DOHH2 (cell line): Measurements from ENCODE around the gene KCNJ6.

ENCODE experiments used
- H3F3A ChIP-seq: fragments of 200-600 bp; sonication (generic), shearing (Covaris generic); 2 replicates; pipeline ENCODE4 v1.6.0; 2016; ENCODE audit warnings: antibody characterized with exemption, mild to moderate bottlenecking; ENCODE audit not compliant: control insufficient read depth, insufficient read depth
- H3K27ac ChIP-seq: fragments of 200-600 bp; sonication (generic); 2 replicates; pipeline ENCODE4 v1.5.1; 2014; ENCODE audit warnings: low read depth, mild to moderate bottlenecking, low read length, moderate library complexity
- H3K27me3 ChIP-seq: fragments of 200-600 bp; sonication (generic); 2 replicates; pipeline ENCODE4 v1.6.1; 2014; ENCODE audit warnings: mild to moderate bottlenecking, low read length, mixed read lengths; ENCODE audit not compliant: control insufficient read depth
- H3K36me3 ChIP-seq: fragments of 200-600 bp; sonication (generic); 2 replicates; pipeline ENCODE4 v1.6.1; 2014; ENCODE audit warnings: mild to moderate bottlenecking, low read length, moderate library complexity, mixed read lengths; ENCODE audit not compliant: control insufficient read depth
- H3K4me1 ChIP-seq: fragments of 200-600 bp; sonication (generic); 2 replicates; pipeline ENCODE4 v1.6.1; 2014; ENCODE audit warnings: mild to moderate bottlenecking, low read length, mixed read lengths; ENCODE audit not compliant: control insufficient read depth
- H3K4me2 ChIP-seq: fragments of 200-600 bp; sonication (generic); 2 replicates; pipeline ENCODE4 v1.6.0; 2014; ENCODE audit warnings: mild to moderate bottlenecking, low read length, moderate library complexity
- H3K4me3 ChIP-seq: fragments of 200-600 bp; sonication (generic); 2 replicates; pipeline ENCODE4 v1.5.1; 2014; ENCODE audit warnings: mild to moderate bottlenecking, low read length, mixed read lengths
- H3K79me2 ChIP-seq: fragments of 200-600 bp; sonication (generic); 2 replicates; pipeline ENCODE4 v1.6.1; 2014; ENCODE audit warnings: mild to moderate bottlenecking, low read length, mixed read lengths; ENCODE audit not compliant: control insufficient read depth
- H3K9me2 ChIP-seq: fragments of 200-600 bp; sonication (generic); replicated peaks from 2 replicates; pipeline ENCODE4 v1.6.1; 2014; ENCODE audit warnings: mild to moderate bottlenecking, low read length, mixed read lengths; ENCODE audit not compliant: control insufficient read depth
- H3K9me3 ChIP-seq: fragments of 200-600 bp; sonication (generic); 2 replicates; pipeline ENCODE4 v1.6.1; 2014; ENCODE audit warnings: antibody characterized with exemption, low read length, mixed read lengths; ENCODE audit not compliant: control insufficient read depth, insufficient read depth
- H4K20me1 ChIP-seq: fragments of 200-600 bp; sonication (generic); 2 replicates; pipeline ENCODE4 v1.6.0; 2014; ENCODE audit warnings: low read depth, mild to moderate bottlenecking, antibody characterized with exemption, low read length, moderate library complexity; ENCODE audit not compliant: control insufficient read depth, insufficient read depth
- EZH2phosphoT487 ChIP-seq: fragments of 200-600 bp; sonication (generic); IDR thresholded peaks from 2 replicates; pipeline ENCODE4 v1.6.1; 2017; ENCODE audit warnings: borderline replicate concordance, mild to moderate bottlenecking, antibody characterized with exemption, low read length, moderate library complexity, mixed read lengths
- TF ChIP-seq, protein P1 (sequence below): fragments of 200-600 bp; sonication (generic); IDR thresholded peaks from one replicate; pipeline ENCODE4 v1.5.1; 2014; ENCODE audit warnings: antibody characterized with exemption, mild to moderate bottlenecking, low read depth, low read length; ENCODE audit not compliant: poor library complexity, severe bottlenecking

The KCNJ6 gene

DNA sequence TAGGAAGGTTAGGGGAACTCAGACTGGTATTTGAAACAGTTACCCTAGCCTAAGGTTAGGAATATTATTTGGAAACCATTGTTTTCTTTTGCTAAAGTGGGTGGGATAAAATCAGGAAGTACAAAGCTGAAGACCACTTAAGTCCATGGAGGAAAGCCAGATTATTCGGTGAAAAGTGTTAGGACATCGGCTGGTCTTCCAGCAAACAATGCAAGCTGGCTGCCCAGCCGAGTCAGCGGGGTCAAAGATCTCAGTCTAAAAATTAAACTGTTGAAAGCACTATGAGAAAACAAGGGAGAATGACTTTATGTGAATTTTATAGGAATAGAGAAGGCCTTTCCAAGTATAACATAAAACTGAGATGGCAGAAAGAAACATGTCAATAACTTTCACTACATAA lies 231.7 kb downstream of the KCNJ6 start:
- H3K9me2 ChIP-seq, result no peaks in the 10 kb centered on the region
- TF ChIP-seq EZH2phosphoT487, result no peak
- TF ChIP-seq, protein P1, sequence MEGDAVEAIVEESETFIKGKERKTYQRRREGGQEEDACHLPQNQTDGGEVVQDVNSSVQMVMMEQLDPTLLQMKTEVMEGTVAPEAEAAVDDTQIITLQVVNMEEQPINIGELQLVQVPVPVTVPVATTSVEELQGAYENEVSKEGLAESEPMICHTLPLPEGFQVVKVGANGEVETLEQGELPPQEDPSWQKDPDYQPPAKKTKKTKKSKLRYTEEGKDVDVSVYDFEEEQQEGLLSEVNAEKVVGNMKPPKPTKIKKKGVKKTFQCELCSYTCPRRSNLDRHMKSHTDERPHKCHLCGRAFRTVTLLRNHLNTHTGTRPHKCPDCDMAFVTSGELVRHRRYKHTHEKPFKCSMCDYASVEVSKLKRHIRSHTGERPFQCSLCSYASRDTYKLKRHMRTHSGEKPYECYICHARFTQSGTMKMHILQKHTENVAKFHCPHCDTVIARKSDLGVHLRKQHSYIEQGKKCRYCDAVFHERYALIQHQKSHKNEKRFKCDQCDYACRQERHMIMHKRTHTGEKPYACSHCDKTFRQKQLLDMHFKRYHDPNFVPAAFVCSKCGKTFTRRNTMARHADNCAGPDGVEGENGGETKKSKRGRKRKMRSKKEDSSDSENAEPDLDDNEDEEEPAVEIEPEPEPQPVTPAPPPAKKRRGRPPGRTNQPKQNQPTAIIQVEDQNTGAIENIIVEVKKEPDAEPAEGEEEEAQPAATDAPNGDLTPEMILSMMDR, result no peak
- no peaks in the 10 kb centered on the region for H4K20me1 ChIP-seq
- no peaks in the 10 kb centered on the region for H3K36me3 ChIP-seq
- no peaks in the 10 kb centered on the region for H3K9me3 ChIP-seq
- no peak overlapping the region for H3K4me2 ChIP-seq
- H3K79me2 ChIP-seq, result no peaks in the 10 kb centered on the region
- no peak overlapping the region for H3K27ac ChIP-seq
- H3K4me1 ChIP-seq, result peaks cover 6% of the 10 kb centered on the region
- no peak overlapping the region for H3K4me3 ChIP-seq
- no peaks in the 10 kb centered on the region for H3F3A ChIP-seq
- H3K27me3 ChIP-seq, result peaks cover under 1% of the 10 kb centered on the region; the same call in 1 of the 2 replicates

DNA sequence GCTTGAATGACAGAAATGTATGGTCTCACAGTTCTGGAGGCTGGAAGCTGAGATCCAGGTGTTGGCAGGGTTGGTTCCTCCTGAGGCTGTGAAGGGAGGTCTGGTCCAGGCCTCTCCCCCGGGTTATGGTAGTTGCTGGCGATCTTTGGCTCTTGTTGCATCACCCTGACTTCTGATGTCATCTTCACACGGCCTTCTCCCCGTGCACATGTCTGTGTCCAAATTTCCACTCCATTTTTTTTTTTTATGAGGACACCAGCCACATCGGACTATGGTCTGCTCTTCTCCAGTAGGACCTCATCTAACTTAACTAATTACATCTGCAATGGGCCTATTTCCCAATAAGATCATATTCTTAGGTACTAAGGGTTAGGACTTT lies 232.2 kb downstream of the KCNJ6 start:
- no peak for TF ChIP-seq EZH2phosphoT487
- TF ChIP-seq, protein P1, result no peak
- no peak overlapping the region for H3K4me3 ChIP-seq
- no peak overlapping the region for H3K27ac ChIP-seq
- peaks cover 1% of the 10 kb centered on the region; the same call in 1 of the 2 replicates for H3K4me1 ChIP-seq
- H3K79me2 ChIP-seq, result no peaks in the 10 kb centered on the region
- H3K9me3 ChIP-seq, result no peaks in the 10 kb centered on the region
- peaks cover 4% of the 10 kb centered on the region; the same call in 1 of the 2 replicates for H3K27me3 ChIP-seq
- H3K36me3 ChIP-seq, result no peaks in the 10 kb centered on the region
- no peaks in the 10 kb centered on the region for H3F3A ChIP-seq
- no peaks in the 10 kb centered on the region for H3K9me2 ChIP-seq
- no peaks in the 10 kb centered on the region for H4K20me1 ChIP-seq
- H3K4me2 ChIP-seq, result no peak overlapping the region

DNA sequence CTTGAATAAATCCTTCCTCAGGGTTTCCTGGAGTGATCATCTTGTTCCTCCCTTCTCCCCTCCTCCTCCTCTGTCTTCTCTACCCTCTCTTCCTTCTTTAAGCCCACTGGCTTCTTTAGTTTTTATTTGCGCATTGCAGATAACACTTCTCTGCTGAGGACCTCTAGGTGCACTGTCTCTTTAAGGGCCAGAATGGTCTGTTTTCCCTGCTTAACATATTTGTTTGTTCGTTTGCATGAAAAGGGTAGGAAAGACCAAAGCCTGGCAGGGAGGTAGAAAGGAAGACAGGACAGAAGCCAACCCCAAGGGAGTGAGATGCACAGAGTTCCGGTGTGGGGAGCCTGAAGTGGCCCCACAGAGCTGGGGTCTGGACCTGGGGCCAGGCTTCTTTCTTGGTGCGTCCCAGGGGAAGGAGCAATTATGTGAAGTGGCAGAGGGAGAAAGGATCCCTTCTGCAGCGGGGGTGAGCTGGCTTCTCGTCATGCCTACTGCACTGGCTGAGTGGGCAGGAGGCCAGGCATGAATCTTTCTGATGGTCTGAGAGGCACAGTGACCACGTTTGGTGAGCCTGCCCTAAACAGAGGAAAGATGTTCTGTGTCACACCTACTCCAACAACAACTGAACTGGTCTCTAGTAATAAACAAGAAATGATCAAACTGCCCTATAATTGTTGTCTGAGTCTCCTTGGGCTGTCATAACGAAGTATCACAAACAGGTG lies 232.7 kb downstream of the KCNJ6 start:
- Histone ChIP-seq H3K9me3 (no peaks in the 10 kb centered on the region), H3K79me2 (no peaks in the 10 kb centered on the region), H3K4me2 (no peak overlapping the region), H3K4me3 (no peak overlapping the region), H3K9me2 (no peaks in the 10 kb centered on the region), H3K27me3 (peaks cover 4% of the 10 kb centered on the region; the same call in 1 of the 2 replicates), H3K27ac (no peak overlapping the region), H3K36me3 (no peaks in the 10 kb centered on the region), H4K20me1 (no peaks in the 10 kb centered on the region), H3F3A (no peaks in the 10 kb centered on the region), H3K4me1 (no peaks in the 10 kb centered on the region)
- TF ChIP-seq, protein P1, result no peak
- TF ChIP-seq EZH2phosphoT487, result no peak
